Neural cell (in vitro differentiated cells): ENCODE results near the gene MINK1. TPM values are rescaled to one million over a fixed set of nuclear protein-coding genes. Genes with fewer than 3 reads are reported as not detected.

Experiments
- H2AFZ ChIP-seq: fragments of 200-600, 300-800 bp; sonication (generic), shearing (Covaris generic); 2 replicates; pipeline ENCODE4 v1.6.0; 2014; ENCODE audit warnings: low read depth, mild to moderate bottlenecking, antibody characterized with exemption, low read length, moderate library complexity
- H3F3A ChIP-seq: fragments of 200-600 bp; shearing (Covaris generic); 2 replicates; pipeline ENCODE4 v1.6.1; 2016; ENCODE audit warnings: mild to moderate bottlenecking, moderate library complexity, mixed read lengths, antibody characterized with exemption, low read length; ENCODE audit not compliant: insufficient read depth, poor library complexity, severe bottlenecking
- H3K27ac ChIP-seq: fragments of 200-600, 300-800 bp; sonication (generic), shearing (Covaris generic); 2 replicates; pipeline ENCODE4 v1.5.1; 2014; ENCODE audit warnings: mild to moderate bottlenecking, low read length, moderate library complexity
- H3K27me3 ChIP-seq: fragments of 300-800, 200-600 bp; sonication (generic), shearing (Covaris generic); 2 replicates; pipeline ENCODE4 v1.6.0; 2014; ENCODE audit warnings: mild to moderate bottlenecking, low read depth, low read length, moderate library complexity; ENCODE audit not compliant: insufficient read depth
- H3K36me3 ChIP-seq: fragments of 300-800, 200-600 bp; sonication (generic), shearing (Covaris generic); 2 replicates; pipeline ENCODE4 v1.5.1; 2014; ENCODE audit warnings: mild to moderate bottlenecking, antibody characterized with exemption, low read length, moderate library complexity; ENCODE audit not compliant: insufficient read depth
- H3K4me2 ChIP-seq: fragments of 300-800, 200-600 bp; sonication (generic), shearing (Covaris generic); 2 replicates; pipeline ENCODE4 v1.6.0; 2014; ENCODE audit warnings: mild to moderate bottlenecking, low read length
- H3K4me3 ChIP-seq: fragments of 300-800, 200-600 bp; sonication (generic), shearing (Covaris generic); 2 replicates; pipeline ENCODE4 v1.5.1; 2014; ENCODE audit warnings: mild to moderate bottlenecking, low read length, moderate library complexity
- H3K79me2 ChIP-seq: fragments of 200-600 bp; shearing (Covaris generic); replicated peaks from 2 replicates; pipeline ENCODE4 v1.6.0; 2014; ENCODE audit warnings: mild to moderate bottlenecking, low read length, moderate library complexity; ENCODE audit not compliant: insufficient read depth
- H3K9ac ChIP-seq: fragments of 300-800, 200-600 bp; sonication (generic), shearing (Covaris generic); 2 replicates; pipeline ENCODE4 v1.6.1; 2016; ENCODE audit warnings: mild to moderate bottlenecking, low read length, mixed read lengths
- H3K9me2 ChIP-seq: fragments of 200-600 bp; shearing (Covaris generic); 2 replicates; pipeline ENCODE4 v1.6.1; 2016; ENCODE audit warnings: mild to moderate bottlenecking, low read length, mixed read lengths; ENCODE audit not compliant: insufficient read depth
- H3K9me3 ChIP-seq: fragments of 200-600, 300-800 bp; sonication (generic), shearing (Covaris generic); 2 replicates; pipeline ENCODE4 v1.6.1; 2016; ENCODE audit warnings: mild to moderate bottlenecking, mixed run types, low read length, moderate library complexity, mixed read lengths
- H4K20me1 ChIP-seq: fragments of 200-600 bp; shearing (Covaris generic); 2 replicates; pipeline ENCODE4 v1.6.1; 2016; ENCODE audit warnings: mild to moderate bottlenecking, mixed run types; ENCODE audit not compliant: insufficient read depth
- CTCF ChIP-seq: fragments of 450-650 bp; IDR thresholded peaks from 2 replicates; pipeline ENCODE4 v1.5.1; 2014; ENCODE audit warnings: antibody characterized with exemption, mild to moderate bottlenecking, moderate library complexity; ENCODE audit not compliant: poor library complexity, severe bottlenecking
- EP300 ChIP-seq: fragments of 450-650 bp; conservative IDR thresholded peaks from 2 replicates; pipeline ENCODE4 v1.6.1; 2014; ENCODE audit warnings: antibody characterized with exemption, mild to moderate bottlenecking, moderate library complexity; ENCODE audit not compliant: poor library complexity, severe bottlenecking
- EZH2 ChIP-seq: fragments of 200-600, 300-800 bp; shearing (Covaris generic), sonication (generic); IDR thresholded peaks from 2 replicates; pipeline ENCODE4 v1.6.1; 2014; ENCODE audit warnings: antibody characterized with exemption, low read length, borderline replicate concordance, mild to moderate bottlenecking; ENCODE audit not compliant: insufficient read depth, poor library complexity, severe bottlenecking
- MXI1 ChIP-seq: fragments of 450-650 bp; conservative IDR thresholded peaks from 2 replicates; pipeline ENCODE4 v1.6.1; 2014; ENCODE audit warnings: antibody characterized with exemption, mild to moderate bottlenecking; ENCODE audit not compliant: poor library complexity, severe bottlenecking
- POLR2AphosphoS5 ChIP-seq: IDR thresholded peaks from 2 replicates; pipeline ENCODE4 v1.6.1; 2012
- RAD21 ChIP-seq: fragments of 450-650 bp; conservative IDR thresholded peaks from 2 replicates; pipeline ENCODE4 v1.6.1; 2014; ENCODE audit warnings: antibody characterized with exemption, mild to moderate bottlenecking, moderate library complexity
- REST ChIP-seq: IDR thresholded peaks from 2 replicates; pipeline ENCODE4 v1.6.1; 2012; ENCODE audit warnings: borderline replicate concordance
- SMC3 ChIP-seq: fragments of 450-650 bp; conservative IDR thresholded peaks from 2 replicates; pipeline ENCODE4 v1.6.1; 2014; ENCODE audit warnings: antibody characterized with exemption, mild to moderate bottlenecking, moderate library complexity; ENCODE audit not compliant: poor library complexity
- TAF1 ChIP-seq: IDR thresholded peaks from 2 replicates; pipeline ENCODE4 v1.6.1; 2012; ENCODE audit warnings: low read depth
- polyA plus RNA-seq: library from polyadenylated mRNA; depleted of rRNA; stranded (reverse); fragments of >200 nt; gene quantifications from 2 replicates; pipeline ENCODE4 v1.2.3, GENCODE V29; 2014

MINK1 gene
- polyA plus RNA-seq, 1 donor from 2014 or later, result 38.1 TPM

DNA sequence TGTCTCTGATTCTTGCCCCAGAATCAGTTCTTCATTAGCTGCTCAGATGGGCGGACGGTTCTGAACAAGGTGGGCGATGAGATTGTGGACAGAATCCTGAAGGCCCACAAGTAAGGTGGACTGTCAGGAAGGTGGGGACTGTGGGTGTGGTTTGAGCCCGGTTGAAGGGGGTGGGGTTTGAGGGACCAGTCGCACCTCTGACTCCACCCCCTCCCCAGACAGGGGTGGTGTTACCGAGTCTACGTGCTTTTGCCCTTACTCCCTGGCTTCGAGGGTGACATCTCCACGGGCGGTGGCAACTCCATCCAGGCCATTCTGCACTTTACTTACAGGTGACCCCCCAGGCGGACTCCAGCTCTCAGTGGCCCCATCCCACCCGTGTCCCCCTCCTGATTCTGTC is 14.9 kb upstream of the MINK1 start:
- H3K4me3 ChIP-seq, result no peak overlapping the region
- no peak overlapping the region for H2AFZ ChIP-seq
- H3K9me2 ChIP-seq, result no peaks in the 10 kb centered on the region
- H3K9me3 ChIP-seq, result no peaks in the 10 kb centered on the region
- no peaks in the 10 kb centered on the region for H4K20me1 ChIP-seq
- H3K27me3 ChIP-seq, result no peaks in the 10 kb centered on the region
- no peak overlapping the region for H3K4me2 ChIP-seq
- TF ChIP-seq TAF1 (no peak), CTCF (no peak), EZH2 (no peak), REST (no peak), POLR2AphosphoS5 (no peak), EP300 (no peak), RAD21 (no peak)
- no peak overlapping the region for H3K9ac ChIP-seq
- no peaks in the 10 kb centered on the region for H3K79me2 ChIP-seq
- no peak overlapping the region for H3K27ac ChIP-seq
- H3F3A ChIP-seq, result no peaks in the 10 kb centered on the region
- H3K36me3 ChIP-seq, result no peaks in the 10 kb centered on the region

DNA sequence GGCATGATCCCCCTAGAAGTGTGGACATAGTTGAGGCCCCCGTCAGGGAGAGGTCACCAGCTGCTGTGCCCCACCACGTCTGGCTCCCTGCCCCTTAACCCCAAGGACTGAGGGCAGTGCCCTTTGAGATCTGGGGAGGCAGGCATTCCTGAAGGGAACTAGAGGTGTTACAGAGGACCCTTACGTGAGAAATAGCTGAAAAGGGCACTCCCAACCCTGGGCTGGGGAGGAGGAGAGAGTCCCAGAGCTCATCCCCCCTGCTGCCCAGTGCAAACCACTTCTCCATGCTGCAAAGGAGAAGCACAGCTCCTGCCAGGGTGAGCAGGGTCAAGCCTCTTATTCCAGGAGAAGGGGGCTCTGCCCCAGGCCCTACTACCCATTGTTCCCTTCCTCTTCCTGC is 10.3 kb upstream of the MINK1 start:
- no peak overlapping the region for H2AFZ ChIP-seq

More for the DNA sequence above, 10.3 kb upstream of the MINK1 start:
- no peak overlapping the region for H3K27ac ChIP-seq
- no peaks in the 10 kb centered on the region for H3K9me2 ChIP-seq
- no peaks in the 10 kb centered on the region for H3K9me3 ChIP-seq
- no peak for TF ChIP-seq RAD21
- no peak for TF ChIP-seq REST
- TF ChIP-seq EZH2, result no peak
- no peak for TF ChIP-seq TAF1
- TF ChIP-seq MXI1, result no peak
- no peak for TF ChIP-seq EP300
- TF ChIP-seq SMC3, result no peak
- no peak for TF ChIP-seq POLR2AphosphoS5
- TF ChIP-seq CTCF, result no peak
- H3K4me3 ChIP-seq, result no peak overlapping the region
- no peak overlapping the region for H3K4me2 ChIP-seq
- no peaks in the 10 kb centered on the region for H3K36me3 ChIP-seq
- H3K9ac ChIP-seq, result no peak overlapping the region
- H3K27me3 ChIP-seq, result no peaks in the 10 kb centered on the region
- H4K20me1 ChIP-seq, result no peaks in the 10 kb centered on the region
- H3F3A ChIP-seq, result no peaks in the 10 kb centered on the region
- H3K79me2 ChIP-seq, result no peaks in the 10 kb centered on the region
